Measurements from ENCODE around the gene GABPB2. TPM values are rescaled to one million over a fixed set of nuclear protein-coding genes. Genes with fewer than 3 reads are reported as not detected.
A peak's percentile ranks its signal among the peaks of the same experiment; 100 is the strongest.

Gene GABPB2
- total RNA-seq, 1 donor from 2014 or later, result 4.1 TPM

- TF ChIP-seq CTCF (IDR thresholded peaks at IDR 0.05; ENCODE audit: unreplicated experiment), result no peak
- DNase-seq (ENCODE audit: low spot score), result peak; percentile 88
- Mint-ChIP-seq H3K27me3 (ENCODE audit: unreplicated experiment) (peaks cover 4% of the 10 kb centered on the region), H3K9me3 (ENCODE audit: unreplicated experiment) (no peaks in the 10 kb centered on the region), H3K36me3 (ENCODE audit: low read depth, unreplicated experiment) (peaks cover 24% of the 10 kb centered on the region), H3K4me1 (ENCODE audit: unreplicated experiment) (peaks cover 26% of the 10 kb centered on the region), H3K27ac (ENCODE audit: unreplicated experiment) (peak within 1 kb of the TSS; percentile 97), H3K4me3 (ENCODE audit: unreplicated experiment) (peak within 1 kb of the TSS; percentile 99)
Observed at GRCh38 chr1:151165738-151166504, 95.4 kb downstream of the GABPB2 start, which contains the start of the genes LYSMD1 and SCNM1. Gene LYSMD1, minus strand, starts transcription at chr1:151165902. Its CDS starts 644 bp downstream, at chr1:151165258. Gene SCNM1, plus strand, starts transcription at chr1:151166144. Its CDS starts 9 bp downstream, at chr1:151166153.

GRCh38 chr1:151166505-151166956, 96.0 kb downstream of the GABPB2 start:
- peaks cover 4% of the 10 kb centered on the region for H3K27me3 Mint-ChIP-seq (ENCODE audit: unreplicated experiment)
- peak; percentile 23 for DNase-seq (ENCODE audit: low spot score)
- H3K4me3 Mint-ChIP-seq (ENCODE audit: unreplicated experiment), result peak overlapping the region; percentile 99
- H3K27ac Mint-ChIP-seq (ENCODE audit: unreplicated experiment), result peak overlapping the region; percentile 97
- no peaks in the 10 kb centered on the region for H3K9me3 Mint-ChIP-seq (ENCODE audit: unreplicated experiment)
- peaks cover 26% of the 10 kb centered on the region for H3K4me1 Mint-ChIP-seq (ENCODE audit: unreplicated experiment)
- TF ChIP-seq CTCF (IDR thresholded peaks at IDR 0.05; ENCODE audit: unreplicated experiment), result no peak
- peaks cover 22% of the 10 kb centered on the region for H3K36me3 Mint-ChIP-seq (ENCODE audit: low read depth, unreplicated experiment)

GRCh38 chr1:151167116-151167515, 96.6 kb downstream of the GABPB2 start:
- Mint-ChIP-seq H3K27ac (ENCODE audit: unreplicated experiment) (peak overlapping the region; percentile 97), H3K4me3 (ENCODE audit: unreplicated experiment) (peak overlapping the region; percentile 99)

GRCh38 chr1:151171190-151171589, 100.6 kb downstream of the GABPB2 start:
- no peak for DNase-seq (ENCODE audit: low spot score)
- no peak overlapping the region for H3K27ac Mint-ChIP-seq (ENCODE audit: unreplicated experiment)

More at GRCh38 chr1:151167116-151167515, 96.6 kb downstream of the GABPB2 start:
- TF ChIP-seq CTCF (IDR thresholded peaks at IDR 0.05; ENCODE audit: unreplicated experiment), result no peak
- Mint-ChIP-seq H3K4me1 (ENCODE audit: unreplicated experiment) (peaks cover 26% of the 10 kb centered on the region), H3K36me3 (ENCODE audit: low read depth, unreplicated experiment) (peaks cover 18% of the 10 kb centered on the region), H3K27me3 (ENCODE audit: unreplicated experiment) (peaks cover 4% of the 10 kb centered on the region), H3K9me3 (ENCODE audit: unreplicated experiment) (no peaks in the 10 kb centered on the region)
- no peak for DNase-seq (ENCODE audit: low spot score)

More at GRCh38 chr1:151171190-151171589, 100.6 kb downstream of the GABPB2 start:
- H3K27me3 Mint-ChIP-seq (ENCODE audit: unreplicated experiment), result peaks cover 5% of the 10 kb centered on the region
- H3K4me1 Mint-ChIP-seq (ENCODE audit: unreplicated experiment), result peaks cover 8% of the 10 kb centered on the region
- no peak for TF ChIP-seq CTCF (IDR thresholded peaks at IDR 0.05; ENCODE audit: unreplicated experiment)
- no peak overlapping the region for H3K4me3 Mint-ChIP-seq (ENCODE audit: unreplicated experiment)
- H3K9me3 Mint-ChIP-seq (ENCODE audit: unreplicated experiment), result no peaks in the 10 kb centered on the region
- H3K36me3 Mint-ChIP-seq (ENCODE audit: low read depth, unreplicated experiment), result peaks cover 29% of the 10 kb centered on the region

Other genes with a start within 250 kb of the GABPB2 start
- 40.3 TPM for gene ARNT, start 194.2 kb upstream of the GABPB2 start, total RNA-seq (ENCODE audit: unreplicated experiment)
- not detected for gene CTXND2, start 183.6 kb upstream of the GABPB2 start, total RNA-seq (ENCODE audit: unreplicated experiment)
- 50.6 TPM for gene SETDB1, start 144.4 kb upstream of the GABPB2 start, total RNA-seq (ENCODE audit: unreplicated experiment)
- 186 TPM for gene CERS2, start 95.9 kb upstream of the GABPB2 start, total RNA-seq (ENCODE audit: unreplicated experiment)
- gene ANXA9, start 88.5 kb upstream of the GABPB2 start, total RNA-seq (ENCODE audit: unreplicated experiment), result not detected
- gene MINDY1, start 63.9 kb upstream of the GABPB2 start, total RNA-seq (ENCODE audit: unreplicated experiment), result 11.2 TPM
- 16.7 TPM for gene PRUNE1, start 62.3 kb upstream of the GABPB2 start, total RNA-seq (ENCODE audit: unreplicated experiment)
- gene BNIPL, start 34.2 kb upstream of the GABPB2 start, total RNA-seq (ENCODE audit: unreplicated experiment), result 1.5 TPM
- 1.0 TPM for gene C1orf56, start 23.0 kb upstream of the GABPB2 start, total RNA-seq (ENCODE audit: unreplicated experiment)
- 180 TPM for gene CDC42SE1, start 11.1 kb upstream of the GABPB2 start, total RNA-seq (ENCODE audit: unreplicated experiment)
- gene MLLT11, start 10.4 kb upstream of the GABPB2 start, total RNA-seq (ENCODE audit: unreplicated experiment), result 27.8 TPM
- gene SEMA6C, start 75.9 kb downstream of the GABPB2 start, total RNA-seq (ENCODE audit: unreplicated experiment), result 214 TPM
- gene TNFAIP8L2, start 85.9 kb downstream of the GABPB2 start, total RNA-seq (ENCODE audit: unreplicated experiment), result 1.6 TPM
- gene LYSMD1, start 95.1 kb downstream of the GABPB2 start, total RNA-seq (ENCODE audit: unreplicated experiment), result 7.5 TPM
- gene SCNM1, start 95.4 kb downstream of the GABPB2 start, total RNA-seq (ENCODE audit: unreplicated experiment), result 48.3 TPM
- gene TMOD4, start 105.2 kb downstream of the GABPB2 start, total RNA-seq (ENCODE audit: unreplicated experiment), result 1.1 TPM
- 83.5 TPM for gene VPS72, start 119.4 kb downstream of the GABPB2 start, total RNA-seq (ENCODE audit: unreplicated experiment)
- 75.9 TPM for gene PIP5K1A, start 127.8 kb downstream of the GABPB2 start, total RNA-seq (ENCODE audit: unreplicated experiment)
- 186 TPM for gene PSMD4, start 184.0 kb downstream of the GABPB2 start, total RNA-seq (ENCODE audit: unreplicated experiment)
- gene ZNF687, start 211.5 kb downstream of the GABPB2 start, total RNA-seq (ENCODE audit: unreplicated experiment), result 29.9 TPM